ENCODE data around the gene SRR. TPM values are rescaled to one million over a fixed set of nuclear protein-coding genes. Genes with fewer than 3 reads are reported as not detected.

Gene SRR
- total RNA-seq, 1 donor from 2014 or later, result 12.2 TPM

DNA sequence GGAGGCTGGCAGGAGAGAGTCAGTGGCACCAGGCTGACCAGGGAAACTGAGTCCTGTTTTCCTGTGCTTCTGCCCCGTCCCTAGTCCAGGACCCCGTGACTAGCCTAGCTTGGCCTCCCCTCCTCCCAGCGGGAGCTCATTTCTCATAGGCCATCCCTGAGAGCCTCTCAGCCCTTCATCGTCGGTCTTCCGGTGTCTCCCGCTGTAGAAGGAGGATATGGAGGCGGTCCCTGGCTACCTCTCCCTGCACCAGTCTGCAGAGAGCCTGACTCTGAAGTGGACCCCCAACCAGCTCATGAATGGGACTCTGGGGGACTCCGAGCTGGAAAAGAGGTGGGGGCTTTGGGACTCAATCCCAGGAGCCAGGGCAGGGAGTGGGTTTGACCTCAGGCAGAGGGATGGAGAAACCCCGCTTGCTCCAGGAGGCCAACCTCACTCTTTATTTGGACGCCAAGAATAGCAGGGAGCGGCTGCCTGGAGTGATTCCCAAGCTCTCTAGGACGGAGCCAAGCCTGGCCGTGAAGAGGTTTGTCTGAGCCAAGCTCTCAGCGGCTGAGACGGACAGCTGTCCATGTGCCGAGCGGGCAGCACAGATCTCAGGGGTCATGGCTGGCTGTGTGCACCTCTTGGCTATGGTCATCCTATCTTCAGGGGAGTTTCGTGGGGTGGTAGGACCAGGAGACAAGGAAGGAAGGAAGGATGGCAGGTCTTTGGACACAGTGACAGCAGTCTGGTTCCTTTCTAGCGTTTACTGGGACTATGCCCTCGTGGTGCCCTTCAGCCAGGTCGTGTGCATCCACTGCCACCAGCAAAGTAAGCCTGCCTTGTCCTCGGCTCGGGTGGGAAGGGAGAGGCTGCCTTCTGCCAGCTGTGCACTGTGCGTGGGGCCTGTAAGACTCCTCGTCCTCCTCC lies 60.4 kb downstream of the SRR start:
- Histone ChIP-seq H3K36me3 (peaks cover 50% of the 10 kb centered on the region), H3K4me3 (no peak overlapping the region), H3K9me3 (no peaks in the 10 kb centered on the region), H3K27me3 (ENCODE audit: low read depth) (no peaks in the 10 kb centered on the region), H3K27ac (no peak overlapping the region), H3K4me1 (peaks cover 7% of the 10 kb centered on the region)
- intact Hi-C loops (cut with DNase I), result no loop called here
- TF ChIP-seq, protein P1, sequence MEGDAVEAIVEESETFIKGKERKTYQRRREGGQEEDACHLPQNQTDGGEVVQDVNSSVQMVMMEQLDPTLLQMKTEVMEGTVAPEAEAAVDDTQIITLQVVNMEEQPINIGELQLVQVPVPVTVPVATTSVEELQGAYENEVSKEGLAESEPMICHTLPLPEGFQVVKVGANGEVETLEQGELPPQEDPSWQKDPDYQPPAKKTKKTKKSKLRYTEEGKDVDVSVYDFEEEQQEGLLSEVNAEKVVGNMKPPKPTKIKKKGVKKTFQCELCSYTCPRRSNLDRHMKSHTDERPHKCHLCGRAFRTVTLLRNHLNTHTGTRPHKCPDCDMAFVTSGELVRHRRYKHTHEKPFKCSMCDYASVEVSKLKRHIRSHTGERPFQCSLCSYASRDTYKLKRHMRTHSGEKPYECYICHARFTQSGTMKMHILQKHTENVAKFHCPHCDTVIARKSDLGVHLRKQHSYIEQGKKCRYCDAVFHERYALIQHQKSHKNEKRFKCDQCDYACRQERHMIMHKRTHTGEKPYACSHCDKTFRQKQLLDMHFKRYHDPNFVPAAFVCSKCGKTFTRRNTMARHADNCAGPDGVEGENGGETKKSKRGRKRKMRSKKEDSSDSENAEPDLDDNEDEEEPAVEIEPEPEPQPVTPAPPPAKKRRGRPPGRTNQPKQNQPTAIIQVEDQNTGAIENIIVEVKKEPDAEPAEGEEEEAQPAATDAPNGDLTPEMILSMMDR (IDR thresholded peaks at IDR 0.05), result no peak
- DNase-seq, result no peak
- ATAC-seq, result peak in 1 of 2 donors; percentile 10

DNA sequence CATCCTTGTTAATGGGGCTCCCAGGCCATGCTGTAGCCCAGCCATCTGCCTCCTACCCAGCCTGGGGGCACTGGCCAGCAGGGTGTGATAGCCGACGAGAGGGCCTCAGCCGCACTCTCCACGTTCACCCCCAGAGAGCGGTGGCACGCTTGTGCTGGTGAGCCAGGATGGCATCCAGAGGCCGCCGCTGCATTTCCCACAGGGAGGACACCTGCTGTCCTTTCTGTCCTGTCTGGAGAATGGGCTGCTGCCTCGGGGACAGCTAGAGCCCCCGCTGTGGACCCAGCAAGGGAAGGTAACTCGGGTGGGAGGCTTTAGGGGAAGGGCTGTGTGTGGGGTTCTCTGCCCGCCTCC lies 61.0 kb downstream of the SRR start:
- no peak overlapping the region for H3K4me3 ChIP-seq
- H3K4me1 ChIP-seq, result peaks cover 7% of the 10 kb centered on the region
- TF ChIP-seq, protein P1 (IDR thresholded peaks at IDR 0.05), result no peak
- H3K27me3 ChIP-seq (ENCODE audit: low read depth), result no peaks in the 10 kb centered on the region
- ATAC-seq, result no peak
- no peak for DNase-seq
- H3K9me3 ChIP-seq, result no peaks in the 10 kb centered on the region
- intact Hi-C loops (cut with DNase I), result no loop called here
- peaks cover 50% of the 10 kb centered on the region for H3K36me3 ChIP-seq
- no peak overlapping the region for H3K27ac ChIP-seq

DNA sequence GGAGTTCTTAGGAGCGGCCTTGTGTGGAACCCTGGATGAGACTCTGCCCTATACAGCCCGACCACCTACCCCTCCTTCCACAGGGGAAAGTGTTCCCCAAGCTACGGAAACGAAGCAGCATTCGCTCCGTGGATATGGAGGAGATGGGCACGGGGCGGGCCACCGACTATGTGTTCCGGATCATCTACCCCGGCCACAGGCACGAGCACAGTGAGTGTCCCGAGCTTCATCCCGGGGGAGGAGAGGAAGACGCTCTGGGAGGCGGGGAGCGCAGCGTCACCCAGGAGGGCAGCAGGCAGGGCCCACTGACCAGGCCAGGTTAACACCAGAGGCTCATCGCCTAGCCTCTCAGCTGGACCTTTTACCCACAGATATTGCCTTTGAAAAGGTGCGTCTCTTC lies 61.4 kb downstream of the SRR start:
- no peaks in the 10 kb centered on the region for H3K27me3 ChIP-seq (ENCODE audit: low read depth)
- TF ChIP-seq, protein P1 (IDR thresholded peaks at IDR 0.05), result no peak
- H3K9me3 ChIP-seq, result no peaks in the 10 kb centered on the region
- no peak overlapping the region for H3K4me3 ChIP-seq
- ATAC-seq (no peak), DNase-seq (no peak)
- H3K36me3 ChIP-seq, result peaks cover 51% of the 10 kb centered on the region
- intact Hi-C loops (cut with DNase I), result no loop called here
- H3K27ac ChIP-seq, result no peak overlapping the region
- peaks cover 7% of the 10 kb centered on the region for H3K4me1 ChIP-seq

DNA sequence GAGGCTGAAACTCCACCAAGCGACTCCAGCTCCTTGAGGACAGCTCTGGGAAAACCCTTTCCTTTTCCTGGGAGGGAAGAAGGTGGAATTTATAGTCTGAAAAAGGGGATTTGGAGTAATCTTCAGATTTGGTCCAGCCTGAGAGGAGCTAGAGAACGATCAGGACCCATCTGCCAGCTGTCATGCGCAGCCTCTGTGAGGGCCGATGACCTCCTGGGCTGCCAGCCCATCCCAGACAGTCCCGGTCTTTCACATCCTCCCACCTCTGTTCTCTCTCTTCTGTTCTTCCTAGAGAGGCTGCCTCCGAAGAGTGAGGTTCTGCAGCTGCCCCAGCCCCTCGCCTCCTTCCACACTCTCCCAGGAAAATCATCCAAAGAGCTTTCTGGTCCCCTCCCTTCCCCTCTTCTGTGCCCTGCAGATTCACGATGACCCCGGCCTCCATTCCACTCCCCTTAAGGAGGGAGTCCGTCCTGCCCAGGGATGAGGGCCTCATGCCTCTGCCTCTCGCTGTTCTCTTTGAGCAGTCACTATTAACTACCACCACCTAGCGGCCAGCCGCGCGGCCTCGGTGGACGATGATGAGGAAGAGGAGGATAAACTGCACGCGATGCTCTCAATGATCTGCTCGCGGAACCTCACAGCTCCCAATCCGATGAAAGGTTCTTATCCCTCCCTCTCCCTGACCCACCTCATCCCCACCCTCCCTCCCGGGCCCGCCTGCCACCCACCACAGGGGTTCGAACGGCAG lies 63.2 kb downstream of the SRR start:
- no peak for DNase-seq
- H3K36me3 ChIP-seq, result peaks cover 63% of the 10 kb centered on the region

DNA sequence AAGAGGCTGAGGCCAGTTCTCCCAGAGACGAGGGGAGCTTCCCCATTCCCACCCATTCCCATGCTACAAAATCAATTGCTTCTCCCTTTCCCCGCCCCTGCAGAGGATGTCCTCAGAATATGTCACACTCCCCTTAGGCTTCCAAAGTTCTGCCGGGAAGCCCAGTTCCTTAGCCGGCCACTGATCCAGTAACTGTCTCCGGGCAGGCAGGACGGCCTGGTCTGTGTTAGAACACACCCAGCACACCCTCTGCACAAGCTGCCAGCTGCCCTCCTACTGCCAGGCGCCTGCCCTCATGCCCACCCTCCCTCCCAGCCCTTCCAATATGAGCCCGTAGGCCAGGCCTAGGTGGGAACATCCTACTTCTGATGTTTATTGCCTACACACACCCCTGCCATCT lies 64.6 kb downstream of the SRR start:
- DNase-seq, result no peak
- TF ChIP-seq, protein P1 (IDR thresholded peaks at IDR 0.05), result no peak
- intact Hi-C loops (cut with DNase I), result no loop called here
- Histone ChIP-seq H3K36me3 (peaks cover 68% of the 10 kb centered on the region), H3K27me3 (ENCODE audit: low read depth) (no peaks in the 10 kb centered on the region), H3K27ac (no peak overlapping the region), H3K9me3 (no peaks in the 10 kb centered on the region), H3K4me3 (no peak overlapping the region), H3K4me1 (peaks cover 7% of the 10 kb centered on the region)
- no peak for ATAC-seq

More for the DNA sequence above, 63.2 kb downstream of the SRR start:
- no peak overlapping the region for H3K27ac ChIP-seq
- H3K4me3 ChIP-seq, result no peak overlapping the region
- H3K27me3 ChIP-seq (ENCODE audit: low read depth), result no peaks in the 10 kb centered on the region
- TF ChIP-seq, protein P1 (IDR thresholded peaks at IDR 0.05), result no peak
- H3K9me3 ChIP-seq, result no peaks in the 10 kb centered on the region
- ATAC-seq, result no peak
- peaks cover 7% of the 10 kb centered on the region for H3K4me1 ChIP-seq
- intact Hi-C loops (cut with DNase I), result no loop called here

All from lower lobe of right lung (tissue), 2 donors.